Coronary artery (tissue), 2 donors: Measurements from ENCODE around the gene PPP3CA.

Experiments
- DNase-seq: peaks from one replicate; pipeline ENCODE4 v3.0.0-alpha.2; 2017; ENCODE audit warnings: low spot score
- H3K27ac ChIP-seq, 2 donors: fragments of 200-600 bp; sonication (generic); one replicate each; pipeline ENCODE4 v1.5.1; 2016 to 2019
- H3K4me3 ChIP-seq: fragments of 200-600 bp; sonication (generic); 2 replicates; pipeline ENCODE4 v1.5.1; 2016; ENCODE audit warnings: mild to moderate bottlenecking, moderate library complexity
- CTCF ChIP-seq: fragments of 200-600 bp; sonication (generic); IDR thresholded peaks from one replicate; pipeline ENCODE4 v1.5.1; 2019; ENCODE audit warnings: antibody characterized with exemption

PPP3CA gene

GRCh38 chr4:101050088-101050836 is 297.1 kb downstream of the PPP3CA start:
- no peak overlapping the region for H3K4me3 ChIP-seq
- no peak for DNase-seq
- TF ChIP-seq CTCF = no peak
- no peak overlapping the region for H3K27ac ChIP-seq

GRCh38 chr4:101049549-101050001 is 297.8 kb downstream of the PPP3CA start:
- H3K27ac ChIP-seq = no peak overlapping the region
- no peak for DNase-seq
- H3K4me3 ChIP-seq = no peak overlapping the region
- no peak for TF ChIP-seq CTCF

GRCh38 chr4:101044766-101045165 is 302.6 kb downstream of the PPP3CA start:
- DNase-seq = no peak
- H3K4me3 ChIP-seq = no peak overlapping the region
- no peak for TF ChIP-seq CTCF
- no peak overlapping the region for H3K27ac ChIP-seq

GRCh38 chr4:101042847-101043246 is 304.5 kb downstream of the PPP3CA start:
- H3K27ac ChIP-seq = no peak overlapping the region
- H3K4me3 ChIP-seq = no peak overlapping the region
- TF ChIP-seq CTCF = no peak
- no peak for DNase-seq

- H3K27ac ChIP-seq = no peak overlapping the region
- DNase-seq = no peak
- no peak overlapping the region for H3K4me3 ChIP-seq
- TF ChIP-seq CTCF = no peak
These were observed 306.6 kb downstream of the PPP3CA start for GRCh38 chr4:101040776-101041175.

GRCh38 chr4:101039367-101039766 is 308.0 kb downstream of the PPP3CA start:
- H3K27ac ChIP-seq = no peak overlapping the region
- no peak overlapping the region for H3K4me3 ChIP-seq
- no peak for TF ChIP-seq CTCF
- DNase-seq = no peak

GRCh38 chr4:101037938-101038413 is 309.4 kb downstream of the PPP3CA start:
- no peak for TF ChIP-seq CTCF
- no peak overlapping the region for H3K4me3 ChIP-seq
- no peak overlapping the region for H3K27ac ChIP-seq
- no peak for DNase-seq
